HG02759 (cell line): ENCODE results near the gene TOMM40L.
"Not testable (repeated sequence)": the region's sequence is repeated elsewhere in the genome, so short reads cannot be mapped to it uniquely, and the experiment has no call there.

ENCODE experiments used
- ATAC-seq: cut with Tn5 transposase; IDR thresholded peaks from one replicate; pipeline ENCODE4 v1.9.1; 2021; ENCODE audit warnings: mild to moderate bottlenecking, moderate library complexity; ENCODE audit not compliant: unreplicated experiment

The TOMM40L gene

GRCh38 chr1:161219078-161219892 is 6.6 kb upstream of the TOMM40L start:
- no peak for ATAC-seq

- no peak for ATAC-seq
Observed at GRCh38 chr1:161220002-161220401, 5.9 kb upstream of the TOMM40L start.

- ATAC-seq, result no peak
Observed at GRCh38 chr1:161222175-161223019, 3.5 kb upstream of the TOMM40L start.

- ATAC-seq, result no peak
Observed at GRCh38 chr1:161223805-161224694, 1.8 kb upstream of the TOMM40L start.

GRCh38 chr1:161224695-161225087 is 1.2 kb upstream of the TOMM40L start:
- ATAC-seq, result not testable (repeated sequence)

GRCh38 chr1:161225178-161225533 is 704 bp upstream of the TOMM40L start:
- no peak for ATAC-seq

GRCh38 chr1:161226320-161226711 is 456 bp downstream of the TOMM40L start:
- ATAC-seq, result no peak

GRCh38 chr1:161226759-161227158 is 899 bp downstream of the TOMM40L start:
- no peak for ATAC-seq

GRCh38 chr1:161227196-161227871 is 1.5 kb downstream of the TOMM40L start:
- ATAC-seq, result peak; percentile 41

GRCh38 chr1:161228032-161228431 is 2.2 kb downstream of the TOMM40L start:
- ATAC-seq, result no peak

GRCh38 chr1:161229896-161230295 is 4.0 kb downstream of the TOMM40L start:
- ATAC-seq, result no peak

GRCh38 chr1:161230762-161231161 is 4.9 kb downstream of the TOMM40L start:
- no peak for ATAC-seq

- no peak for ATAC-seq
Observed at GRCh38 chr1:161233102-161233501, 7.2 kb downstream of the TOMM40L start.

- no peak for ATAC-seq
Observed at GRCh38 chr1:161235957-161236775, 10.3 kb downstream of the TOMM40L start.

GRCh38 chr1:161238039-161238473 is 12.2 kb downstream of the TOMM40L start, which contains the start of gene NR1I3:
Gene NR1I3, minus strand, starts transcription at chr1:161238203. Its CDS starts 1,638 bp downstream, at chr1:161236565.
- ATAC-seq, result no peak

GRCh38 chr1:161241682-161242081 is 15.8 kb downstream of the TOMM40L start:
- no peak for ATAC-seq

- no peak for ATAC-seq
Observed at GRCh38 chr1:161242313-161242712, 16.5 kb downstream of the TOMM40L start.

- no peak for ATAC-seq
Observed at GRCh38 chr1:161244888-161245287, 19.0 kb downstream of the TOMM40L start.

GRCh38 chr1:161250100-161250499 is 24.2 kb downstream of the TOMM40L start:
- not testable (repeated sequence) for ATAC-seq
